Measurements from ENCODE around the gene COL18A1.

DNA sequence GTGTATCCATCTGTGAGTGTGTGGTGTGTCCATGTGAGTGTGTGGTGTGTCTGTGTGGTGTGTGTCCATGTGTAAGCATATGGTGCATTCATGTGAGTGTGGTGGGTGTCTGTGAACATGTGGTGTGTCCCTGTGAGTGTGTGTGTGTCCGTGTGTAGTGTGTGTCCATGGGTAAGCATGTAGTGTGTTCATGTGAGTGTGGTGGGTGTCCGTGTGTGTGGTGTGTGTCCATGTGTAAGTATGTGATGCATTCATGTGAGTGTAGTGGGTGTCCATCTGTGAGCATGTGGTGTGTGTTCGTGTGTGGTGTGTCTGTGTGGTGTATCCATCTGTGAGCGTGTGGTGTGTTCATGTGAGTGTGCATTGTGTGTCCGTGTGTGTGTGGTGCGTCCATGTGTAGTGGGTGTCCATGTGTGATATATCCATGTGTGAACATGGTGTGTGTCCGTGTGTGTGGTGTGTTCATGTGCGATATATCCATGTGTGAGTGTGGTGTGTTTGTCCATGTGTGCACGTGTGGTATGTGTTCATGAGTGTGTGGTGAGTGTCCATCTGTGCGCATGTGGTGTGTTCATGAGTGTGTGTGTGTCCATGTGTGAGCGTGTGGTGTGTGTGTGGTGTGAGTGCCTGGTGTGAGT, 124.9 kb downstream of the COL18A1 start:
- TF ChIP-seq POLR2A (IDR thresholded peaks at IDR 0.05) (no peak), EP300 (IDR thresholded peaks at IDR 0.05; ENCODE audit: low read depth) (no peak)
- TF ChIP-seq, protein P1, sequence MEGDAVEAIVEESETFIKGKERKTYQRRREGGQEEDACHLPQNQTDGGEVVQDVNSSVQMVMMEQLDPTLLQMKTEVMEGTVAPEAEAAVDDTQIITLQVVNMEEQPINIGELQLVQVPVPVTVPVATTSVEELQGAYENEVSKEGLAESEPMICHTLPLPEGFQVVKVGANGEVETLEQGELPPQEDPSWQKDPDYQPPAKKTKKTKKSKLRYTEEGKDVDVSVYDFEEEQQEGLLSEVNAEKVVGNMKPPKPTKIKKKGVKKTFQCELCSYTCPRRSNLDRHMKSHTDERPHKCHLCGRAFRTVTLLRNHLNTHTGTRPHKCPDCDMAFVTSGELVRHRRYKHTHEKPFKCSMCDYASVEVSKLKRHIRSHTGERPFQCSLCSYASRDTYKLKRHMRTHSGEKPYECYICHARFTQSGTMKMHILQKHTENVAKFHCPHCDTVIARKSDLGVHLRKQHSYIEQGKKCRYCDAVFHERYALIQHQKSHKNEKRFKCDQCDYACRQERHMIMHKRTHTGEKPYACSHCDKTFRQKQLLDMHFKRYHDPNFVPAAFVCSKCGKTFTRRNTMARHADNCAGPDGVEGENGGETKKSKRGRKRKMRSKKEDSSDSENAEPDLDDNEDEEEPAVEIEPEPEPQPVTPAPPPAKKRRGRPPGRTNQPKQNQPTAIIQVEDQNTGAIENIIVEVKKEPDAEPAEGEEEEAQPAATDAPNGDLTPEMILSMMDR (IDR thresholded peaks at IDR 0.05): no peak

Data from transverse colon (tissue), 3 donors.